Testis (tissue), 2 donors: Measurements from ENCODE around the gene KRT13.

Experiments
- POLR2A ChIP-seq: fragments of 450-650 bp; IDR thresholded peaks from one replicate; pipeline ENCODE4 v1.6.1; 2017; ENCODE audit warnings: antibody characterized with exemption, mild to moderate bottlenecking, moderate library complexity
- TF ChIP-seq, protein P1 (sequence below), 3 experiments: fragments of 450-650 bp in 2 of 3; fragments of 200-600 bp in 1 of 3; sonication (generic) in 1 of 3; IDR thresholded peaks; one replicate each; pipeline ENCODE4 v1.5.1; 2016 to 2019; ENCODE audit warnings: antibody characterized with exemption in 3 of 3, mild to moderate bottlenecking in 2 of 3, moderate library complexity in 1 of 3

DNA sequence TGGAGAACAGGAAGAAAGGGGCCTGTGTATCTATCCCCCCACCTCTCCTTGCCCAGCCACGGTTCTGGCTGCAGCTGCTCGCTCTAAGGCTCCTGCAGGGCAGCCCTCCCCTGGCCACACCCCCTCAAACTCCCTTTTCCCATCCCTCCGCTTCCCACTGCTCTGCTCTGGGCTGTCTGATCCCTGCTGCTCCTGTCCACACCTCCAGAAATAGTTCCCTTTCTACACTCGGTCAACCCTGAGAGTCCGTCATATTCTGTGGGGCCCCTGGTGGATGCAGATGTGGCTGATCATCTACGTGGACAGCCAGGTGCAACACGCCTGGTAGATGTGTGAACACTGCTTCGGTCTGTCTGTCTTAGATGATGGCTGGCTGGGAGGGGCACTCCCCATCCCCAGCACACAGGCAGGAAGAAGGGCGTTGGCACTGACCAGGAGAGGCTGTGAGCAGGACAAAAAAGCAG lies 42.0 kb upstream of the KRT13 start:
- TF ChIP-seq, protein P1, sequence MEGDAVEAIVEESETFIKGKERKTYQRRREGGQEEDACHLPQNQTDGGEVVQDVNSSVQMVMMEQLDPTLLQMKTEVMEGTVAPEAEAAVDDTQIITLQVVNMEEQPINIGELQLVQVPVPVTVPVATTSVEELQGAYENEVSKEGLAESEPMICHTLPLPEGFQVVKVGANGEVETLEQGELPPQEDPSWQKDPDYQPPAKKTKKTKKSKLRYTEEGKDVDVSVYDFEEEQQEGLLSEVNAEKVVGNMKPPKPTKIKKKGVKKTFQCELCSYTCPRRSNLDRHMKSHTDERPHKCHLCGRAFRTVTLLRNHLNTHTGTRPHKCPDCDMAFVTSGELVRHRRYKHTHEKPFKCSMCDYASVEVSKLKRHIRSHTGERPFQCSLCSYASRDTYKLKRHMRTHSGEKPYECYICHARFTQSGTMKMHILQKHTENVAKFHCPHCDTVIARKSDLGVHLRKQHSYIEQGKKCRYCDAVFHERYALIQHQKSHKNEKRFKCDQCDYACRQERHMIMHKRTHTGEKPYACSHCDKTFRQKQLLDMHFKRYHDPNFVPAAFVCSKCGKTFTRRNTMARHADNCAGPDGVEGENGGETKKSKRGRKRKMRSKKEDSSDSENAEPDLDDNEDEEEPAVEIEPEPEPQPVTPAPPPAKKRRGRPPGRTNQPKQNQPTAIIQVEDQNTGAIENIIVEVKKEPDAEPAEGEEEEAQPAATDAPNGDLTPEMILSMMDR (IDR thresholded peaks at IDR 0.05) = no peak
- TF ChIP-seq POLR2A = no peak
